PC-3 (cell line): ENCODE measurements around the gene SLC46A1.

Source experiments
- EZH2 ChIP-seq: fragments of 300-600 bp; sonication (generic); IDR thresholded peaks from one replicate; pipeline ENCODE4 v1.6.1; 2017; ENCODE audit warnings: antibody characterized with exemption, mild to moderate bottlenecking, low read length; ENCODE audit not compliant: unreplicated experiment
- TF ChIP-seq, protein P1 (sequence below): fragments of 300-600 bp; sonication (generic); conservative IDR thresholded peaks from 2 replicates; pipeline ENCODE4 v1.5.1; 2017; ENCODE audit warnings: antibody characterized with exemption, low read depth, mild to moderate bottlenecking, low read length

DNA sequence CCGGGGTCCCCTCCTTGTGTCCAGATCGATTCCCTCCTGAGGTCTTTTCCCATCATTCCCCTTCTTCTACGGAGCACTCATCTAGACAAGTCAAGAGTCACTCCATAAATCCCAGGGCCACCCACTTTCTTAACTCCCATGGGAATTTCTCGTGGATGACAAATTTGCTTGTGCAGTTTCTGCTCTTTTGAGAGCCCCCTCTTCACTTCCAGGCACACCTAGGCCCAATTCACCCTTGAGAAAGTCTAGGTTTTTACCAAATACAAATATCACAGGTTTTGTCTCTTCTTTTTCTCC lies 48.2 kb downstream of the SLC46A1 start:
- TF ChIP-seq, protein P1, sequence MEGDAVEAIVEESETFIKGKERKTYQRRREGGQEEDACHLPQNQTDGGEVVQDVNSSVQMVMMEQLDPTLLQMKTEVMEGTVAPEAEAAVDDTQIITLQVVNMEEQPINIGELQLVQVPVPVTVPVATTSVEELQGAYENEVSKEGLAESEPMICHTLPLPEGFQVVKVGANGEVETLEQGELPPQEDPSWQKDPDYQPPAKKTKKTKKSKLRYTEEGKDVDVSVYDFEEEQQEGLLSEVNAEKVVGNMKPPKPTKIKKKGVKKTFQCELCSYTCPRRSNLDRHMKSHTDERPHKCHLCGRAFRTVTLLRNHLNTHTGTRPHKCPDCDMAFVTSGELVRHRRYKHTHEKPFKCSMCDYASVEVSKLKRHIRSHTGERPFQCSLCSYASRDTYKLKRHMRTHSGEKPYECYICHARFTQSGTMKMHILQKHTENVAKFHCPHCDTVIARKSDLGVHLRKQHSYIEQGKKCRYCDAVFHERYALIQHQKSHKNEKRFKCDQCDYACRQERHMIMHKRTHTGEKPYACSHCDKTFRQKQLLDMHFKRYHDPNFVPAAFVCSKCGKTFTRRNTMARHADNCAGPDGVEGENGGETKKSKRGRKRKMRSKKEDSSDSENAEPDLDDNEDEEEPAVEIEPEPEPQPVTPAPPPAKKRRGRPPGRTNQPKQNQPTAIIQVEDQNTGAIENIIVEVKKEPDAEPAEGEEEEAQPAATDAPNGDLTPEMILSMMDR: no peak
- TF ChIP-seq EZH2: no peak
